Pancreas (tissue), 10 donors: ENCODE results near the gene ESRRA. TPM values are rescaled to one million over a fixed set of nuclear protein-coding genes. Genes with fewer than 3 reads are reported as not detected.
"Not testable (repeated sequence)": the region's sequence is repeated elsewhere in the genome, so short reads cannot be mapped to it uniquely, and the experiment has no call there.

Source experiments
- ATAC-seq, 4 donors: fragments of 200-7000 bp; cut with Tn5 transposase; one replicate each; pipeline versions ENCODE4 v1.8.0 to v1.9.1; 2020; ENCODE audit warnings: mild to moderate bottlenecking in 4 of 4, moderate library complexity in 4 of 4
- DNase-seq, 6 donors: peaks; one replicate each; pipeline ENCODE4 v3.0.0-alpha.2; 2020
- FAIRE-seq: peaks from 2 replicates; lab custom pipeline; 2012; peaks lifted over from hg19 to GRCh38; lab: Jason Lieb, UNC
- H3K27ac ChIP-seq, 4 donors: fragments of 200-600 bp; sonication (generic); 1 replicate in 3 of 4; 2 replicates in 1 of 4; pipeline versions ENCODE4 v1.5.0 to v1.8.0; 2020
- H3K27me3 ChIP-seq, 4 donors: fragments of 200-600 bp; one replicate each; pipeline ENCODE4 v1.8.0; 2021
- H3K36me3 ChIP-seq, 3 donors: fragments of 200-600 bp; sonication (generic) in 1 of 3; one replicate each; pipeline versions ENCODE4 v1.5.0 to v1.8.0; 2020 to 2021
- H3K4me1 ChIP-seq, 3 donors: fragments of 200-600 bp; one replicate each; pipeline ENCODE4 v1.8.0; 2021
- H3K4me3 ChIP-seq, 4 donors: fragments of 200-600 bp; sonication (generic) in 2 of 4; one replicate each; pipeline versions ENCODE4 v1.5.0 to v1.8.0; 2020 to 2021
- H3K9me3 ChIP-seq, 4 donors: fragments of 200-600 bp; one replicate each; pipeline ENCODE4 v1.8.0; 2021
- CTCF ChIP-seq, 4 donors: fragments of 200-600 bp; sonication (generic) in 3 of 4; IDR thresholded peaks; one replicate each; pipeline versions ENCODE4 v1.5.0 to v1.8.0; 2021; ENCODE audit warnings: antibody characterized with exemption in 4 of 4
- WGBS, 2 donors: extraction: QIAGEN DNeasy Blood & Tissue Kit; methylation state at CpG; one replicate each; pipeline ENCODE4 v1.1.7; 2013; 5-methylcytosine and 5-hydroxymethylcytosine counted together
- intact Hi-C, 3 donors: fragments of 100-400 bp; cut with DNase I; formaldehyde crosslinking; loops; one replicate each; pipeline versions ENCODE4 v1.11.1 to v1.14.2; 2022
- polyA plus RNA-seq, 2 donors: library from polyadenylated mRNA; stranded (reverse); fragments of 200-250 nt; gene quantifications; one replicate each; pipeline ENCODE4 v1.2.3, GENCODE V29; 2013
- total RNA-seq, 6 donors: library from RNA; stranded (reverse); fragmentation: NEBNext Ultra II Directional in 4 of 6; extraction: Animal tissue kit (Norgen Biotek cat#: 25700) in 4 of 6; gene quantifications; one replicate each; pipeline versions ENCODE4 v1.2.1 to v1.2.4, GENCODE V29; 2021 to 2023
- donor health status: healthy with polysubstance abuse.
- donor health status: DM: no; HTN: no; CAD: no; lungs with moderate emphysema.
- donor health status: DM: no; HTN: no; CAD: no.
- donor health status: control.
- donor health status: control.
- donor health status: Bipolar disorder and iron deficiency.
- donor health status: DM: yes; HTN: yes; CAD: no.
- donor health status: DM: no; HTN: no; CAD: no.
- donor health status: DM: no; HTN: no; CAD: no.
- donor health status: DM: yes; HTN: yes; CAD: no.

Gene ESRRA
- total and polyA plus RNA-seq, 8 donors, result 28.0 to 62.3 (median 42.2) TPM

- ATAC-seq, result peak; percentile 27 to 51 (median 40)
- Histone ChIP-seq H3K4me1 (peaks cover 5 to 10% (median 8%) of the 10 kb centered on the region in 3 donors), H3K27ac (peak overlapping the region; percentile 75 to 90 (median 86)), H3K27me3 (no peaks in the 10 kb centered on the region), H3K4me3 (peak overlapping the region; percentile 46 to 71 (median 63)), H3K36me3 (no peaks in the 10 kb centered on the region), H3K9me3 (no peaks in the 10 kb centered on the region)
- TF ChIP-seq CTCF (IDR thresholded peaks at IDR 0.05), result no peak
- 0 to 1% methylated on average over 61 to 71 of the region's 71 CpGs for WGBS, 2 donors
- intact Hi-C loops, result no loop called here
- DNase-seq, result peak; percentile 85 to 94 (median 86)
- FAIRE-seq, result no peak
Measured at GRCh38 chr11:64305691-64306562, 603 bp downstream of the ESRRA start.

- intact Hi-C loops, result no loop called here
- no peak for TF ChIP-seq CTCF (IDR thresholded peaks at IDR 0.05)
- Histone ChIP-seq H3K4me3 (peak overlapping the region; percentile 46 to 71 (median 63)), H3K36me3 (no peaks in the 10 kb centered on the region), H3K27ac (peak overlapping the region; percentile 75 to 90 (median 86)), H3K9me3 (no peaks in the 10 kb centered on the region), H3K27me3 (no peaks in the 10 kb centered on the region), H3K4me1 (peaks cover 5 to 10% (median 8%) of the 10 kb centered on the region in 3 donors)
- peak in 1 of 6 donors; percentile 83 for DNase-seq
- no peak for ATAC-seq
- 10 to 13% methylated on average over 9 of the region's 9 CpGs for WGBS, 2 donors
- FAIRE-seq, result no peak
Measured at GRCh38 chr11:64306563-64306875, 1.2 kb downstream of the ESRRA start.

- Histone ChIP-seq H3K4me3 (peak overlapping the region in 3 of 4 donors; percentile 57 to 71 (median 69)), H3K27ac (peak overlapping the region; percentile 75 to 90 (median 86)), H3K9me3 (no peaks in the 10 kb centered on the region), H3K27me3 (no peaks in the 10 kb centered on the region), H3K36me3 (no peaks in the 10 kb centered on the region), H3K4me1 (peaks cover 5 to 10% (median 8%) of the 10 kb centered on the region in 3 donors)
- DNase-seq (peak in 4 of 6 donors; percentile 63 to 85 (median 72)), FAIRE-seq (no peak), ATAC-seq (peak in 1 of 4 donors; percentile 4)
- 66 to 67% methylated on average over 14 to 15 of the region's 15 CpGs for WGBS, 2 donors
- TF ChIP-seq CTCF (IDR thresholded peaks at IDR 0.05), result no peak
- intact Hi-C loops, result no loop called here
Measured at GRCh38 chr11:64306876-64307622, 1.7 kb downstream of the ESRRA start.

- H3K4me1 ChIP-seq, result peaks cover 5 to 10% (median 8%) of the 10 kb centered on the region in 3 donors
- H3K36me3 ChIP-seq, FAIRE-seq, ATAC-seq, H3K9me3 ChIP-seq, DNase-seq, H3K4me3 ChIP-seq, H3K27ac ChIP-seq, H3K27me3 ChIP-seq, intact Hi-C loops: not testable (repeated sequence)
- WGBS, 2 donors, result 88 to 93% methylated on average over 5 of the region's 5 CpGs
Measured at GRCh38 chr11:64307795-64308194, 2.5 kb downstream of the ESRRA start.

GRCh38 chr11:64312947-64313346 lies 7.6 kb downstream of the ESRRA start:
- Histone ChIP-seq H3K36me3 (peaks cover 0 to 16% (median 10%) of the 10 kb centered on the region in 3 donors), H3K27ac (no peak overlapping the region), H3K9me3 (no peaks in the 10 kb centered on the region), H3K4me3 (no peak overlapping the region), H3K4me1 (peaks cover 0 to 7% (median 4%) of the 10 kb centered on the region in 3 donors), H3K27me3 (no peaks in the 10 kb centered on the region)
- TF ChIP-seq CTCF (IDR thresholded peaks at IDR 0.05), result no peak
- DNase-seq (peak in 1 of 6 donors; percentile 19), ATAC-seq (no peak), FAIRE-seq (no peak)
- intact Hi-C loops, result no loop called here
- WGBS, 2 donors, result 89 to 93% methylated on average over 10 of the region's 10 CpGs
